Nephron (organoid): ENCODE measurements around the gene ZNF428.

Experiments used
- H3K27ac Mint-ChIP-seq, 3 experiments: 2 replicates each; pipeline ENCODE4 v1.8.0; 2020; ENCODE audit warnings: mixed read lengths in 3 of 3, mild to moderate bottlenecking in 2 of 3, moderate library complexity in 1 of 3
- H3K27me3 Mint-ChIP-seq: 2 replicates; pipeline ENCODE4 v1.8.0; 2021; ENCODE audit warnings: low read depth, mild to moderate bottlenecking, moderate library complexity, mixed read lengths
- H3K36me3 Mint-ChIP-seq: 2 replicates; pipeline ENCODE4 v1.8.0; 2020; ENCODE audit warnings: low read depth, mixed read lengths
- H3K4me1 Mint-ChIP-seq: 2 replicates; pipeline ENCODE4 v1.8.0; 2020; ENCODE audit warnings: mixed read lengths
- H3K4me3 Mint-ChIP-seq, 3 experiments: 2 replicates each; pipeline ENCODE4 v1.8.0; 2020; ENCODE audit warnings: mild to moderate bottlenecking in 3 of 3, mixed read lengths in 3 of 3, moderate library complexity in 2 of 3
- H3K9me3 Mint-ChIP-seq: 2 replicates; pipeline ENCODE4 v1.8.0; 2020; ENCODE audit warnings: mixed read lengths
- CTCF ChIP-seq, 3 experiments: fragments of 200-600 bp; sonication (generic); IDR thresholded peaks; one replicate each; pipeline ENCODE4 v1.5.0; 2021; ENCODE audit warnings: antibody characterized with exemption in 3 of 3; ENCODE audit not compliant: unreplicated experiment in 3 of 3

The ZNF428 gene

DNA sequence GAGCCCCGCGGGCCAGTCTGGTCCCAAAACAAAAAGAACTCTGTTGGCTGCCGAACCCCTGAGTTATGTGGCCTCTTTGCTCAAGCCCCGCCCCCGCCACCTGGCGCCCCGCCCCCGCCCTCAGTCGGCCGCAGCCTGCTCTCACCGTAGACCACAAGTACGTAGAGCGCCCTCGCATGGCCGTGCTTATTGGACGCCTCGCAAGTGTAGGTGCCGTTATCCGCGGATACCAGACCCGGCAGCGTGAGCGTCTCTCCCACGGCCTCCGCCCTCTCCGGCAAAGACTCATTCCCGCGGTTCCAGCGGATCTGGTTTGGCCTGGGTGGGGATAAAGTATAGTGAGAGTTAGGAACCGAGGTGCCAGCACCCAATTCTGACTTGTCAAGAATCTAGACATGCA lies 5.5 kb upstream of the ZNF428 start:
- peak in 1 of 3 experiments; percentile 11 for TF ChIP-seq CTCF (IDR thresholded peaks at IDR 0.05; ENCODE audit: unreplicated experiment in 3 of 3)
- Mint-ChIP-seq H3K4me1 (peaks cover 13% of the 10 kb centered on the region), H3K4me3 (no peak overlapping the region), H3K27ac (no peak overlapping the region), H3K27me3 (no peaks in the 10 kb centered on the region), H3K36me3 (peaks cover 42% of the 10 kb centered on the region), H3K9me3 (no peaks in the 10 kb centered on the region)

- Mint-ChIP-seq H3K4me1 (peaks cover 17% of the 10 kb centered on the region), H3K27ac (peak overlapping the region; percentile 13 to 73 (median 42)), H3K36me3 (peaks cover 41% of the 10 kb centered on the region), H3K4me3 (peak overlapping the region in 1 of 3 experiments; percentile 9), H3K9me3 (no peaks in the 10 kb centered on the region), H3K27me3 (no peaks in the 10 kb centered on the region)
- TF ChIP-seq CTCF (IDR thresholded peaks at IDR 0.05; ENCODE audit: unreplicated experiment in 3 of 3) = no peak
Measured at GRCh38 chr19:43623889-43624670, 4.7 kb upstream of the ZNF428 start.

GRCh38 chr19:43622956-43623355 lies 3.5 kb upstream of the ZNF428 start:
- no peak for TF ChIP-seq CTCF (IDR thresholded peaks at IDR 0.05; ENCODE audit: unreplicated experiment in 3 of 3)

GRCh38 chr19:43622070-43622469 lies 2.6 kb upstream of the ZNF428 start:
- H3K36me3 Mint-ChIP-seq = peaks cover 30% of the 10 kb centered on the region
- H3K27ac Mint-ChIP-seq = peak overlapping the region in 2 of 3 experiments; percentile 6 to 67
- H3K4me3 Mint-ChIP-seq = no peak overlapping the region
- no peak for TF ChIP-seq CTCF (IDR thresholded peaks at IDR 0.05; ENCODE audit: unreplicated experiment in 3 of 3)
- H3K4me1 Mint-ChIP-seq = peaks cover 22% of the 10 kb centered on the region
- no peaks in the 10 kb centered on the region for H3K9me3 Mint-ChIP-seq
- no peaks in the 10 kb centered on the region for H3K27me3 Mint-ChIP-seq

More at GRCh38 chr19:43622956-43623355, 3.5 kb upstream of the ZNF428 start:
- Mint-ChIP-seq H3K27me3 (no peaks in the 10 kb centered on the region), H3K9me3 (no peaks in the 10 kb centered on the region), H3K4me3 (no peak overlapping the region), H3K27ac (peak overlapping the region in 2 of 3 experiments; percentile 13 to 73), H3K36me3 (peaks cover 38% of the 10 kb centered on the region), H3K4me1 (peaks cover 22% of the 10 kb centered on the region)

GRCh38 chr19:43620061-43621001 lies 902 bp upstream of the ZNF428 start:
- no peaks in the 10 kb centered on the region for H3K9me3 Mint-ChIP-seq
- no peak for TF ChIP-seq CTCF (IDR thresholded peaks at IDR 0.05; ENCODE audit: unreplicated experiment in 3 of 3)
- peak overlapping the region; percentile 94 to 98 (median 97) for H3K4me3 Mint-ChIP-seq
- H3K4me1 Mint-ChIP-seq = peaks cover 22% of the 10 kb centered on the region
- peaks cover 20% of the 10 kb centered on the region for H3K36me3 Mint-ChIP-seq
- no peaks in the 10 kb centered on the region for H3K27me3 Mint-ChIP-seq
- H3K27ac Mint-ChIP-seq = peak overlapping the region; percentile 99 to 100 (median 99)
